ENCODE measurements around the gene ENTPD5.

Gene ENTPD5

GRCh38 chr14:73937012-73937411, 82.1 kb downstream of the ENTPD5 start:
- no peak for TF ChIP-seq GATA2 (IDR thresholded peaks at IDR 0.05; ENCODE audit: low read depth, low read length)
- TF ChIP-seq GATA3 (IDR thresholded peaks at IDR 0.05; ENCODE audit: low read depth, low read length): no peak

GRCh38 chr14:73936548-73936947, 82.5 kb downstream of the ENTPD5 start:
- TF ChIP-seq GATA2 (IDR thresholded peaks at IDR 0.05; ENCODE audit: low read depth, low read length) (no peak), GATA3 (IDR thresholded peaks at IDR 0.05; ENCODE audit: low read depth, low read length) (no peak)

- TF ChIP-seq GATA2 (IDR thresholded peaks at IDR 0.05; ENCODE audit: low read depth, low read length) (no peak), GATA3 (IDR thresholded peaks at IDR 0.05; ENCODE audit: low read depth, low read length) (no peak)
Observed at GRCh38 chr14:73935666-73936065, 83.4 kb downstream of the ENTPD5 start.

- TF ChIP-seq GATA2 (IDR thresholded peaks at IDR 0.05; ENCODE audit: low read depth, low read length) (no peak), GATA3 (IDR thresholded peaks at IDR 0.05; ENCODE audit: low read depth, low read length) (no peak)
Observed at GRCh38 chr14:73924337-73924736, 94.8 kb downstream of the ENTPD5 start.

GRCh38 chr14:73916324-73916723, 102.8 kb downstream of the ENTPD5 start:
- no peak for TF ChIP-seq GATA2 (IDR thresholded peaks at IDR 0.05; ENCODE audit: low read depth, low read length)
- no peak for TF ChIP-seq GATA3 (IDR thresholded peaks at IDR 0.05; ENCODE audit: low read depth, low read length)

- TF ChIP-seq GATA2 (IDR thresholded peaks at IDR 0.05; ENCODE audit: low read depth, low read length) (no peak), GATA3 (IDR thresholded peaks at IDR 0.05; ENCODE audit: low read depth, low read length) (no peak)
Observed at GRCh38 chr14:73913256-73913655, 105.8 kb downstream of the ENTPD5 start.

GRCh38 chr14:73909681-73910080, 109.4 kb downstream of the ENTPD5 start:
- TF ChIP-seq GATA3 (IDR thresholded peaks at IDR 0.05; ENCODE audit: low read depth, low read length): no peak
- TF ChIP-seq GATA2 (IDR thresholded peaks at IDR 0.05; ENCODE audit: low read depth, low read length): no peak

Measured in SH-SY5Y (cell line).